HG02759 (cell line): ENCODE measurements around the gene KCTD2.
"Not testable (repeated sequence)": the region's sequence is repeated elsewhere in the genome, so short reads cannot be mapped to it uniquely, and the experiment has no call there.

ENCODE experiments used
- ATAC-seq: cut with Tn5 transposase; IDR thresholded peaks from one replicate; pipeline ENCODE4 v1.9.1; 2021; ENCODE audit warnings: mild to moderate bottlenecking, moderate library complexity; ENCODE audit not compliant: unreplicated experiment

Gene KCTD2

GRCh38 chr17:75049057-75049456 is 2.0 kb downstream of the KCTD2 start:
- ATAC-seq = no peak

GRCh38 chr17:75049706-75050105 is 2.7 kb downstream of the KCTD2 start:
- ATAC-seq = no peak

GRCh38 chr17:75051941-75052340 is 4.9 kb downstream of the KCTD2 start:
- ATAC-seq = no peak

- no peak for ATAC-seq
These were observed 12.6 kb downstream of the KCTD2 start for GRCh38 chr17:75059369-75060345.

- ATAC-seq = no peak
These were observed 13.5 kb downstream of the KCTD2 start for GRCh38 chr17:75060434-75061054.

- no peak for ATAC-seq
These were observed 14.0 kb downstream of the KCTD2 start for GRCh38 chr17:75061055-75061438.

GRCh38 chr17:75061618-75062017 is 14.6 kb downstream of the KCTD2 start:
- no peak for ATAC-seq

- ATAC-seq = no peak
These were observed 16.2 kb downstream of the KCTD2 start for GRCh38 chr17:75063201-75063600.

GRCh38 chr17:75063626-75064025 is 16.6 kb downstream of the KCTD2 start:
- no peak for ATAC-seq

GRCh38 chr17:75064040-75064439 is 17.0 kb downstream of the KCTD2 start:
- no peak for ATAC-seq

GRCh38 chr17:75064460-75064859 is 17.4 kb downstream of the KCTD2 start:
- ATAC-seq = no peak

GRCh38 chr17:75064867-75065561 is 18.0 kb downstream of the KCTD2 start:
- no peak for ATAC-seq

GRCh38 chr17:75065562-75066151 is 18.6 kb downstream of the KCTD2 start:
- no peak for ATAC-seq

- ATAC-seq = no peak
These were observed 20.8 kb downstream of the KCTD2 start for GRCh38 chr17:75067856-75068255.

GRCh38 chr17:75068750-75069149 is 21.7 kb downstream of the KCTD2 start:
- no peak for ATAC-seq

- ATAC-seq = no peak
These were observed 22.8 kb downstream of the KCTD2 start for GRCh38 chr17:75069783-75070182.

GRCh38 chr17:75071478-75072271 is 24.6 kb downstream of the KCTD2 start:
- ATAC-seq = not testable (repeated sequence)

GRCh38 chr17:75072909-75073308 is 25.9 kb downstream of the KCTD2 start:
- ATAC-seq = not testable (repeated sequence)

GRCh38 chr17:75073618-75074047 is 26.6 kb downstream of the KCTD2 start:
- no peak for ATAC-seq

- ATAC-seq = no peak
These were observed 27.5 kb downstream of the KCTD2 start for GRCh38 chr17:75074532-75074931.
